ENCODE data around the gene CTSC.
"Not testable (repeated sequence)": the region's sequence is repeated elsewhere in the genome, so short reads cannot be mapped to it uniquely, and the experiment has no call there.

The CTSC gene

GRCh38 chr11:88250566-88251242 is 86.8 kb downstream of the CTSC start:
- no peak for DNase-seq (ENCODE audit: low read depth)
- no peak for TF ChIP-seq CTCF (conservative IDR thresholded peaks at IDR 0.05; ENCODE audit: control insufficient read depth, insufficient read depth, low read depth, low read length)
- H3K4me3 ChIP-seq (ENCODE audit: control insufficient read depth, low read depth, low read length): no peak overlapping the region

- H3K4me3 ChIP-seq (ENCODE audit: control insufficient read depth, low read depth, low read length): no peak overlapping the region
- no peak for TF ChIP-seq CTCF (conservative IDR thresholded peaks at IDR 0.05; ENCODE audit: control insufficient read depth, insufficient read depth, low read depth, low read length)
- no peak for DNase-seq (ENCODE audit: low read depth)
These were observed 87.8 kb downstream of the CTSC start for GRCh38 chr11:88249706-88250105.

- peak; percentile 96 for DNase-seq (ENCODE audit: low read depth)
- no peak overlapping the region for H3K4me3 ChIP-seq (ENCODE audit: control insufficient read depth, low read depth, low read length)
- no peak for TF ChIP-seq CTCF (conservative IDR thresholded peaks at IDR 0.05; ENCODE audit: control insufficient read depth, insufficient read depth, low read depth, low read length)
These were observed 90.8 kb downstream of the CTSC start for GRCh38 chr11:88246696-88247095.

DNA sequence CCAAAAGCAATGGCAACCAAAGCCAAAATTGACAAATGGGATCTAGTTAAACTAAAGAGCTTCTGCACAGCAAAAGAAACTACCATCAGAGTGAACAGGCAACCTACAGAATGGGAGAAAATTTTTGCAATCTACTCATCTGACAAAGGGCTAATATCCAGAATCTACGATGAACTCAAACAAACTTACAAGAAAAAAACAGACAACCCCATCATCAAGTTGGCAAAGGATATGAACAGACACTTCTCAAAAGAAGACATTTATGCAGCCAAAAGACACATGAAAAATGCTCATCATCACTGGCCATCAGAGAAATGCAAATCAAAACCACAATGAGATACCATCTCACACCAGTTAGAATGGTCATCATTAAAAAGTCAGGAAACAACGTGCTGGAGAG is 92.0 kb downstream of the CTSC start:
- not testable (repeated sequence) for DNase-seq (ENCODE audit: low read depth); H3K4me3 ChIP-seq (ENCODE audit: control insufficient read depth, low read depth, low read length)
